ENCODE results near the gene TEAD3. TPM values are rescaled to one million over a fixed set of nuclear protein-coding genes. Genes with fewer than 3 reads are reported as not detected.

The TEAD3 gene
- total RNA-seq, 1 donor from 2014 or later = 19.8 TPM

DNA sequence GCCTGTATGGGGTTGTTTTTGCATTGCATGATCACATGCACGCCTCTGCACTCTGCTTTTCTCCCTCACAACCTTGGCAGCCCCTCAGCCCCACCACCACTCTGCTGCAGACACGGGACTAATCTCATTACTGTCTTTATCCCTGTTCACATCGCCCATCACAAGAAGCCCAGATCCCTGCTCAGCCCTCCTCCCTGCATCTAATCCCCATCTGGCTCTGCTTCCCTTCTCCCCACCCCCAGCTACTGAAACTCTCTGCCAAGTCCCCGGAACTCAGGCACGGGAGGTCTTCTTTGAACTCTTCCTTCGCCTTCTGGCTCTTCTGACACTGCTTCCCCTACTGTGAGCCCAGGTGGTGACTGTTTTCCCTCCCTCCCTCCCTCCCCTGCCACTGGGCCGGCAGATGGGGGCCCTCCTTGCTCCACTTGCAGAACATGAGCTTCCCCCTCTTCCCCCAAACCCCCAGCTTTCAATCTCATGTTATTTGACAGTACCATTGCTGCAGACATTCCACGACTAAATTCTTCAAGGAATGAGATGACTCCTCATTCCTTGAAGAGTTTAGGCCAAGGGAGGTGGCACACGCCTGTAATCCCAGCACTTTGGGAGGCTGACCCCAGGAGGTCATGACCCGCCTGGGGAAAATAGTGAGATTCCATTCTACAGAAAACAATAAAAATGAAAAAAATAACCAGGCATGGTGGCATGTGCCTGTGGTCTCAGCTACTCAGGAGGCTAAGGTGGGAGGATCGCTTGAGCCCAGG lies 37.7 kb upstream of the TEAD3 start:
- TF ChIP-seq, protein P1, sequence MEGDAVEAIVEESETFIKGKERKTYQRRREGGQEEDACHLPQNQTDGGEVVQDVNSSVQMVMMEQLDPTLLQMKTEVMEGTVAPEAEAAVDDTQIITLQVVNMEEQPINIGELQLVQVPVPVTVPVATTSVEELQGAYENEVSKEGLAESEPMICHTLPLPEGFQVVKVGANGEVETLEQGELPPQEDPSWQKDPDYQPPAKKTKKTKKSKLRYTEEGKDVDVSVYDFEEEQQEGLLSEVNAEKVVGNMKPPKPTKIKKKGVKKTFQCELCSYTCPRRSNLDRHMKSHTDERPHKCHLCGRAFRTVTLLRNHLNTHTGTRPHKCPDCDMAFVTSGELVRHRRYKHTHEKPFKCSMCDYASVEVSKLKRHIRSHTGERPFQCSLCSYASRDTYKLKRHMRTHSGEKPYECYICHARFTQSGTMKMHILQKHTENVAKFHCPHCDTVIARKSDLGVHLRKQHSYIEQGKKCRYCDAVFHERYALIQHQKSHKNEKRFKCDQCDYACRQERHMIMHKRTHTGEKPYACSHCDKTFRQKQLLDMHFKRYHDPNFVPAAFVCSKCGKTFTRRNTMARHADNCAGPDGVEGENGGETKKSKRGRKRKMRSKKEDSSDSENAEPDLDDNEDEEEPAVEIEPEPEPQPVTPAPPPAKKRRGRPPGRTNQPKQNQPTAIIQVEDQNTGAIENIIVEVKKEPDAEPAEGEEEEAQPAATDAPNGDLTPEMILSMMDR (IDR thresholded peaks at IDR 0.05) = no peak

DNA sequence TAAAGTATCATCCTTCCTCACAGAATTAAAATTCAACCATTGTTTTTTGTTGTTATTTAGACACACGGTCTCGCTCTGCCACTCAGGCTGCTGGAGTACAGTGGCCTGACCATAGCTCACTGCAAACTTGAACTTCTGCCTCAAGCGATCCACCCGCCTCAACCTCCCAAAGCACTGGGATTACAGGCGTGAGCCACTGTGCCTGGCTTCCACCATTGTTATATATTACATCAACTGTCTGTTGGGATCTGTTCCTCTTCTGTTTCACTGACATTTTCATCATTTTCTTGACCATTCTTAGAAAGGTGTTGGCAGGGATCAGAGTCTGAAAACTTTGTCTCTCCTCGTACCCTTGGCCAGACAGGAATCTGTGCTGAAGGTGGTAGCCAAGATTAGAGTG lies 37.1 kb upstream of the TEAD3 start:
- H3K9me3 ChIP-seq = no peaks in the 10 kb centered on the region
- TF ChIP-seq, protein P1 (IDR thresholded peaks at IDR 0.05) = no peak
- no peak overlapping the region for H3K4me3 ChIP-seq
- no peaks in the 10 kb centered on the region for H3K36me3 ChIP-seq
- no peak for DNase-seq (ENCODE audit: low spot score in 2 of 2)
- intact Hi-C loops (cut with DNase I) = no loop called here
- no peaks in the 10 kb centered on the region for H3K4me1 ChIP-seq
- no peaks in the 10 kb centered on the region for H3K27me3 ChIP-seq
- H3K27ac ChIP-seq = no peak overlapping the region

More for the DNA sequence above, 37.7 kb upstream of the TEAD3 start:
- H3K4me1 ChIP-seq = no peaks in the 10 kb centered on the region
- H3K9me3 ChIP-seq = no peaks in the 10 kb centered on the region
- no peaks in the 10 kb centered on the region for H3K27me3 ChIP-seq
- intact Hi-C loops (cut with DNase I) = no loop called here
- no peak overlapping the region for H3K27ac ChIP-seq
- H3K4me3 ChIP-seq = no peak overlapping the region
- DNase-seq (ENCODE audit: low spot score in 2 of 2) = no peak
- no peaks in the 10 kb centered on the region for H3K36me3 ChIP-seq

DNA sequence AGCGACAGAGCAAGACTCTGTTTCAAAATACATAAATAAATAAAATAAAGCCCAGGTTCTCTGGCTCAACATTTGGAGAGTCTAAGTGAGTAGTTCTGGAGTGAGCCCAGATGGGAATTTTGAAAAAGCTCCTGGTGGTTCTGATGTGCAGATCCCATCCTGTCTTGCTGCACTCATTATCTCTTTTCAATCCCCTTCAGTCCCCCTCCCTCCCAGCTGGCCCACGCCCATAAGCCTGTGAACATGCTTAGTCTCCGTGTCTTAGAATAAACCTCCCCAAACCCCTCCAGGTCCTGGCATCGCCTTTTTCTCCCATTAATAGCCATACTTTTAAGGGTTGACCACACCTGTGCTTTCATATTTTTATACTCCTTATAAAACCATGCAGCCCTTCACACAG lies 35.2 kb upstream of the TEAD3 start:
- H3K27ac ChIP-seq = no peak overlapping the region
- DNase-seq (ENCODE audit: low spot score in 2 of 2) = no peak
- H3K4me1 ChIP-seq = no peaks in the 10 kb centered on the region
- H3K36me3 ChIP-seq = no peaks in the 10 kb centered on the region
- no peak overlapping the region for H3K4me3 ChIP-seq
- no peaks in the 10 kb centered on the region for H3K9me3 ChIP-seq
- TF ChIP-seq, protein P1 (IDR thresholded peaks at IDR 0.05) = no peak
- H3K27me3 ChIP-seq = no peaks in the 10 kb centered on the region
- intact Hi-C loops (cut with DNase I) = no loop called here

DNA sequence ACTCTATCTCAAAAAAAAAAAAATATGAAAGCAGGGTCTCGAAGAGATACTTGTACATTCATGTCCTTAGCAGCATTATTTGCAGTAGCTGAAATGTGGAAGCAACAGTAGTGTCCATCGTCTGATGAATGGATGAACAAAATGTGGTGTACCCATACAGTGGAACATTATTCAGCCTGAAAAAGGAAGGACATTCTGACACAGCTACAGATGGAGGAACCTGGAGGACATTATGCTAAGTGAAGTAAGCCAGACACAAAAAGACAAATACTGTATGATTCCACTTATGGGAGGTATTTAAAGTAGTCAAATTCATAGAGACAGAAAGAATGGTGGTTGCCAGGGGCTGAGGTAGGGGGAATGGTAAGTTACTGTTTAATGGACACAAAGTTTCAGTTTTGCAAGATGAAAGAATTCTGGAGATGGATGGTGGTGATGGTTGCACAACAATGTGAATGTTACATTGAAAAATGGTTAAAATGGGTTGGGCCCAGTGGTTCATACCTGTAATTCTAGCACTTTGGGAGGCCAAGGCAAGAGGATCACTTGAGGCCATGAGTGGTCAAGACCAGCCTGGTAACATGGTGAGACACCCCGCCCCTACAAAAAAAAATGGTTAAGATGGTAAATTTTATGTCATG lies 27.6 kb upstream of the TEAD3 start:
- peaks cover 0 to 3% of the 10 kb centered on the region in 2 donors for H3K4me1 ChIP-seq
- H3K36me3 ChIP-seq = no peaks in the 10 kb centered on the region
- DNase-seq (ENCODE audit: low spot score in 2 of 2) = no peak
- no peak overlapping the region for H3K27ac ChIP-seq
- H3K27me3 ChIP-seq = no peaks in the 10 kb centered on the region
- TF ChIP-seq, protein P1 (IDR thresholded peaks at IDR 0.05) = no peak
- intact Hi-C loops (cut with DNase I) = loop anchor here (5.0 kb wide), 1 partner anchor 58 kb away; no protein-coding TSS in a partner anchor
- no peak overlapping the region for H3K4me3 ChIP-seq
- H3K9me3 ChIP-seq = no peaks in the 10 kb centered on the region

DNA sequence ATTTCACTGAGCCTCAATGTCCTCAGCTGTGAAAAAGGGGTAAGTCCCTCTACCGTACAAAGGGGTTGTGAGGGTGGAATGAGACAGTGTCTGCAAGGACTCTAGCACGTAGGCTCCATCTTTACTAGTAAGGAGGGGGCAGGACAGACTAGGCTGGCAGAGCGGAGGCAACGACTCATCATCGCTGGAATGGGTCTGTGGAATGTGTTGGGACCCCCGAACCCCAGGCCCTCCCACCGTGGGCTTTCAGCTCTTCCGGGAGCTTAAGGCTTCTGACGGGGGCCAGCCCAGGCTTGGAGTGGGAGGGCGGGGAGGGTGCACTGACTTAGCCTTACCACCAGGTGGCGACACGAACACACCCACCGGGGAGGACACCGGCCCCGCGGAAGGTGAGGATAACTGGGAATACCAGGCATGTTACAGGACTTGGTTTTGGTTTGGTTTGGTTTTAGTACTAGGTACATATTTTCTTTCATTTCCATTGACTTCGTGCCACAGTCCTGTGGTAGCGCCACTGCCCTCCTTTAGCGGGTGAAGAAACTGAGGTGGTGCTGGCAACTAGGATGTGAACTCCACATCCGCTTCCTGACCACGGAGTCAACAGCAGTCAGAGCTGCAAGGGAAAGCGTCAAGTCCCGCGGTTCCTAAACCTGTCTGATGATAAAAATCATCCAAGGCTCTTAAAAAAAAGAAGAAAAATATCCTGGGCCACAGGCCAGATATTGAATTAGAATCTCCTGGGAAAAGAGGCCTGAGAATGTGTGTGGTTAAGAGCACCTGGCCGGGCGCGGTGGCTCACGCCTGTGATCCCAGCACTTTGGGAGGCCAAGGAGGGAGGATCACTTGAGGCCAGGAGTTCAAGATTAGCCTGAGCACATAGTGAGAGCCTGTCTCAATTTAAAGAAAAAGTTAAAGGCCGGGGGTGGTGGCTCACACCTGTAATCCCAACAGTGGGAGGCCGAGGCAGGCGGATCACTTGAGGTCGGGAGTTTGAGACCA lies 26.1 kb upstream of the TEAD3 start:
- Histone ChIP-seq H3K27ac (no peak overlapping the region), H3K9me3 (no peaks in the 10 kb centered on the region)
- intact Hi-C loops (cut with DNase I) = loop anchor here (1.0 to 5.0 kb wide), 2 partner anchors 59 to 214 kb away; partner anchors contain the start of gene ARMC12

More for the DNA sequence above, 26.1 kb upstream of the TEAD3 start:
- H3K4me3 ChIP-seq = peak overlapping the region; percentile 30 to 49
- H3K36me3 ChIP-seq = no peaks in the 10 kb centered on the region
- peak; percentile 10 to 83 for DNase-seq (ENCODE audit: low spot score in 2 of 2)
- TF ChIP-seq, protein P1 (IDR thresholded peaks at IDR 0.05) = peak; percentile 91 to 100 (median 99)
- H3K4me1 ChIP-seq = peaks cover 0 to 3% of the 10 kb centered on the region in 2 donors
- no peaks in the 10 kb centered on the region for H3K27me3 ChIP-seq

Data from ascending aorta (tissue), 2 donors.